ENCODE results near the gene BCL11A.

The BCL11A gene

DNA sequence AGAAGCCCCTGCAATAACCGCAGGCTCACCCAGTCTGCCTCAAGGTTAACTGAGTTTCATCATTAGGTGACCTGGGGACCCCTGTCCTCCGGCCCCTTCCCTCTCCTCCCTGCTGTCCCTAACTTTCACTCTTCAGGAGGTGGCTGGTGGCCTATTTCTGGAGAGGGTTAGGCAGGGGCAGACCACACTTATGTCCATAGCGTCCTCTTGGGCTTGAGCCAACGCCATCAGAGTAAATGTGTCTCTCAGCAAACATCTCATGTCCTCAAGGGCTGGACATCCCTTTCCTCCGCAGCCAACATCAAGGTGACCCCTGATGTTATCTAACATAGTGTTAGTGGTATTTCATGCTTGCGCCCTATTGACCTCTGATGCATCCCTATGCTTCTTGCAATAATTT is 114.8 kb downstream of the BCL11A start:
- TF ChIP-seq, protein P1, sequence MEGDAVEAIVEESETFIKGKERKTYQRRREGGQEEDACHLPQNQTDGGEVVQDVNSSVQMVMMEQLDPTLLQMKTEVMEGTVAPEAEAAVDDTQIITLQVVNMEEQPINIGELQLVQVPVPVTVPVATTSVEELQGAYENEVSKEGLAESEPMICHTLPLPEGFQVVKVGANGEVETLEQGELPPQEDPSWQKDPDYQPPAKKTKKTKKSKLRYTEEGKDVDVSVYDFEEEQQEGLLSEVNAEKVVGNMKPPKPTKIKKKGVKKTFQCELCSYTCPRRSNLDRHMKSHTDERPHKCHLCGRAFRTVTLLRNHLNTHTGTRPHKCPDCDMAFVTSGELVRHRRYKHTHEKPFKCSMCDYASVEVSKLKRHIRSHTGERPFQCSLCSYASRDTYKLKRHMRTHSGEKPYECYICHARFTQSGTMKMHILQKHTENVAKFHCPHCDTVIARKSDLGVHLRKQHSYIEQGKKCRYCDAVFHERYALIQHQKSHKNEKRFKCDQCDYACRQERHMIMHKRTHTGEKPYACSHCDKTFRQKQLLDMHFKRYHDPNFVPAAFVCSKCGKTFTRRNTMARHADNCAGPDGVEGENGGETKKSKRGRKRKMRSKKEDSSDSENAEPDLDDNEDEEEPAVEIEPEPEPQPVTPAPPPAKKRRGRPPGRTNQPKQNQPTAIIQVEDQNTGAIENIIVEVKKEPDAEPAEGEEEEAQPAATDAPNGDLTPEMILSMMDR (IDR thresholded peaks at IDR 0.05; ENCODE audit: insufficient read depth, missing control alignments): no peak
- no peak for FAIRE-seq
- DNase-seq (ENCODE audit: insufficient read length, low spot score): no peak

DNA sequence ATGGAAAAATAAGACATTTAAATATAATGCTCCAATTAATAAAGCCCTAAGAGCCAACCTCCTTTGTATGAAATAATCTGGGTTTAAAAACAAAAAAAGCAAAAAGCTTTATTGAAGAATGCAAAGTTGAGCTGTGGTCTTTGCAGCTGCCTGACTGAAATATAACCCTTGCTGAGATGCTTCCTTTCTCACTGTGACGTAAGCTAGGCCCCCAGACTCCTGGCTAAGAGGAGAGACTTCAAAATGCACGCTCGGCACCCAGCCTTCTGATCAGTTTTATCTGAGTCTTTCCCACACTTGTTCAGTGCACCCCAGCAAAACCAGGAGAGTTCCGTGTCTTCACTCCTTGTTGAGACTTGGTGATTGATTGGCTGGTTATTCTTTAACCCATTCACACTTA is 115.3 kb downstream of the BCL11A start:
- TF ChIP-seq, protein P1 (IDR thresholded peaks at IDR 0.05; ENCODE audit: insufficient read depth, missing control alignments): no peak
- DNase-seq (ENCODE audit: insufficient read length, low spot score): no peak
- no peak for FAIRE-seq

DNA sequence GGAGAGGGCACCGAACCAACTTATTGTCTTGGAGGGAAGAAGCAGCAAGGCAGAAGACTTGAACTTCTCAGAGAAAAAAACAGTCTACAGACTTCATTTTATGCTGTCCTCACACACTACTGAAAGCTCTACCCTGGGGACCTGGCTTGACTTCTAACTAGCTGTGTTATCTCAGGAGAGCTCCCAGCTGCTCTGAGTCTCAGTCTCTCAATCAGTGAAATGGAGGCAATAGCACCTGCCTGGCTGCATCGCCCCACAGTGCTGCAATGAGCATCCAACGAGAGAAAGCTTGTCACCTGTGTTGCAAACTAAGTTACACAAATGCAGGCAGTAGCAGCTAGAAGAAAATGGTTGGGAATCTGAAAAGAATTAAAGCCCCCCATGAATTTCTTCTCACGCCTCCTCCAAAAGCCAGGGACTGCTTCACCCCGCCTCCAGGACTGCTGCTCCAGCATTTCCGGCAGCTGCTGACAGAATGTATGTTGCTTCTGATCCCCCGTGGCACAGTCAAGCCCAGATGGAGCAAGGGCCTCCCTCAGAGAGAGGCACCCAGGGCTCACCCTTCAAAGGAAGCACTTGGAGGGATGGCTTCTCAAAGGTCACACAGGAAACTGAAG is 116.3 kb downstream of the BCL11A start:
- TF ChIP-seq, protein P1 (IDR thresholded peaks at IDR 0.05; ENCODE audit: insufficient read depth, missing control alignments): no peak
- FAIRE-seq (no peak), DNase-seq (ENCODE audit: insufficient read length, low spot score) (no peak)

DNA sequence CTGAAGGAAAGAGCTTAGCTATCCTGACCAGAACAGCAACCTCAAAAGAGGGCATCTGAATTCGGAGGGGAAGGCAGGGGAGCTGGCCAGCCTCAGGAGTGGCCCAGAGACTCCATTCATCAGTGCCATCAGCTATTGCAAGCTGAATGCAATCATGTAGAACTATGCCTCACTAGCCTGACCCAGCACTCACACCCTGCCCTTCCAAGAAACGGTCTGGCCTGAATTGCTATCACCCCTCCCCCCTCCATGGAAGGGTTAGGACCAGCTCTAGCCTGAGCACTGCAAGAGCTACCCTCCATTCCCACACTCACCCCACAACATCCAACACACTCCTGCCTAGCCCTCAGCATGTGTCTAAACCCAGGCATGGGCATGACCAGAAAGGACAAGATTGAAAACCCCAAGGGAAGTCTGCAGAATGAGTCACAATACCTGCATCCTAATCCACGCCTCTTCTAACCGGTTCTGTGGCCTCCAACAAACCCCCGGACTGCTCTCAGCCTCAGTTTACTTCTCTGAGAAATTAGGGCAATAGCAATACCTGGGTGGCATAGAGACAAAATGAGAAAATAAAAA is 120.3 kb downstream of the BCL11A start:
- no peak for FAIRE-seq
- no peak for DNase-seq (ENCODE audit: insufficient read length, low spot score)
- TF ChIP-seq, protein P1 (IDR thresholded peaks at IDR 0.05; ENCODE audit: insufficient read depth, missing control alignments): no peak

DNA sequence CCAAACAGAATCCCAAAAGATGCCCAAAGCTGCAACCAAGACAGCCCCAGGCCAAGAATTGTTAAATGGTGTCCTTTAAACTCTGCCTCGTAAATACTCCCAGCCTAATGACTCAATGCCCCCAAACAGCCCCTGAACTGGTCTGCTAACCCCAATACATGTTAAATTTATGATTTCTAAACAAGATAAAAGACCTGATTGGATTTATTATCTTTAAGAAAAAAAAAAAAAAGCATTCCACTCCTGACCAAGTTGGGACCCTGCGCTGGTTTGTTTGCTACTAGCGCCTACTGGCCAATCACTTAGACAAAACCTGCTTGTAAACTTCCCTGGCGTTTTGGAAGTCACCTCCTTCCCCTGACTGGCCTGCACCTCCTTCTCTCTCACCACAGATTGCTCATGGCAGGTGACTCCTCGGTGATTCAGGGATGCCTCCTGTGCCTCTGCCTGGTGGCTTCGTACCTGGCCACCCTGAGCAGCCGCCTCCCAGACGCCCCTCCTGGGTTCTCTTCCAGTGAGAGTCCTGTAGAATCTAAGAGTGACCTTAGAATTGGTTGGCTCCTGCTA is 121.3 kb downstream of the BCL11A start:
- TF ChIP-seq, protein P1 (IDR thresholded peaks at IDR 0.05; ENCODE audit: insufficient read depth, missing control alignments): no peak
- FAIRE-seq: no peak
- no peak for DNase-seq (ENCODE audit: insufficient read length, low spot score)

DNA sequence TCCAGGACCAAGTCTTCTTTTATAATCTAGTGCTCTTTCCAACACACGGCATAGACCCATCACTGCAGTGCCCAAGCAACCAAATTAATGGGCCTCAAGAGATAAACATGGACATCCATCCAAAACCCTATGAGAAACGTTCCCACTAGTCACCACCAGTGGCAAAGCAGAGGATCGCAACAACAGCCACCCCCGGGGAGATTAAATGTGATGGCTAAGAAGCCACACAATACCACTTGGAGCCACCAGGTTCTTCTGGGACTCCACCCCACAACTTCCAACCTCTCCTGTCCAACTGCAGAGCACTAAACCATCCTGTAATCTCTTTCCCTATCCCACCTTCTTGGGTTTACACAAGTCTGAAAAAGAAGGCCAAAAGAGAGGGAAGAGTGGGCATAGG is 123.8 kb downstream of the BCL11A start:
- TF ChIP-seq, protein P1 (IDR thresholded peaks at IDR 0.05; ENCODE audit: insufficient read depth, missing control alignments): no peak
- DNase-seq (ENCODE audit: insufficient read length, low spot score): no peak
- no peak for FAIRE-seq

DNA sequence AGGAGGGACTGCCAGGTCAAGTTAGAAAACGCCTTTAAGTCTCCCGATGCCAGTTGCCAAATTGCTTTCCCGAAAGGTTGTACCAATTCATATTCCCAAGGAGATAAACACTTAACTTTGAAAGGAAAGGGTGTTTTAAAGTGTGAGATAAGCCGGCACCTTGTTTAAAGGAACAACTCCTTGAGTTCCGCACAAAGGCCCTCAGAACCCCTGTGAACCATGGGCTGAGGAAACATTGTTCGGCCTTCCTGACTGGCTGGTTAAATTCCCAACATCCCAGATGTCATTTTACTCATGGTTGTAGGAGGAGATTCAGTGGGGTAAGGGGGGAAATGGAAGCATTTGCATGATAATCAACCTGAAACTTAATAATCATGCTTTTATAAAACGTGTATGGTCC is 126.6 kb downstream of the BCL11A start:
- TF ChIP-seq, protein P1 (IDR thresholded peaks at IDR 0.05; ENCODE audit: insufficient read depth, missing control alignments): no peak
- FAIRE-seq: no peak
- no peak for DNase-seq (ENCODE audit: insufficient read length, low spot score)
